H1 (cell line): ENCODE measurements around the gene OR51E1. TPM values are rescaled to one million over a fixed set of nuclear protein-coding genes. Genes with fewer than 3 reads are reported as not detected.

ENCODE experiments used
- CTCF ChIA-PET: fragments of 300-600 bp; sonication (Branson Sonifier 250); formaldehyde crosslinking; loops from one replicate; lab custom pipeline; 2021; ENCODE audit not compliant: partially characterized antibody; lab: Charles Lee
- POLR2A ChIA-PET: fragments of 300-600 bp; sonication (Branson Sonifier 250); formaldehyde crosslinking; loops from one replicate; lab custom pipeline; 2021; ENCODE audit warnings: inconsistent platforms; ENCODE audit not compliant: partially characterized antibody; lab: Charles Lee
- DNase-seq, 2 experiments: peaks; one replicate each; pipeline versions ENCODE4 v3.0.0 to v3.0.0-alpha.2; 2010 to 2022; ENCODE audit warnings: low spot score in 2 of 2, low read depth in 1 of 2, mixed read lengths in 1 of 2
- FAIRE-seq: peaks from 2 replicates; lab custom pipeline; 2011; peaks lifted over from hg19 to GRCh38; lab: Jason Lieb, UNC
- H2AFZ ChIP-seq: 2 replicates; pipeline ENCODE4 v1.8.1; 2012; ENCODE audit warnings: low read length, inconsistent platforms
- H2AK5ac ChIP-seq: 2 replicates; pipeline ENCODE4 v1.6.1; 2013; ENCODE audit warnings: low read depth, low read length
- H2BK120ac ChIP-seq: replicated peaks from 2 replicates; pipeline ENCODE3; 2013; ENCODE audit warnings: low read depth, low read length, inconsistent platforms
- H2BK12ac ChIP-seq: 2 replicates; pipeline ENCODE4 v1.6.1; 2013; ENCODE audit warnings: low read depth, low read length
- H2BK15ac ChIP-seq: 2 replicates; pipeline ENCODE4 v1.6.1; 2013; ENCODE audit warnings: low read length
- H2BK20ac ChIP-seq: 2 replicates; pipeline ENCODE4 v1.6.1; 2013; ENCODE audit warnings: low read length
- H2BK5ac ChIP-seq: 2 replicates; pipeline ENCODE4 v1.6.1; 2013; ENCODE audit warnings: low read depth, low read length
- H3K14ac ChIP-seq: 2 replicates; pipeline ENCODE4 v1.6.1; 2013; ENCODE audit warnings: inconsistent platforms; ENCODE audit not compliant: insufficient read length
- H3K18ac ChIP-seq: 2 replicates; pipeline ENCODE4 v1.6.1; 2013; ENCODE audit warnings: low read length; ENCODE audit errors: extremely low read depth
- H3K23ac ChIP-seq: 2 replicates; pipeline ENCODE4 v1.6.1; 2013; ENCODE audit warnings: inconsistent platforms; ENCODE audit not compliant: insufficient read length
- H3K23me2 ChIP-seq: 2 replicates; pipeline ENCODE4 v1.6.1; 2013; ENCODE audit warnings: low read depth, low read length
- H3K27ac ChIP-seq: 2 replicates; pipeline ENCODE4 v1.6.1; 2011; ENCODE audit warnings: low read depth, low read length, inconsistent platforms
- H3K27me3 ChIP-seq, 4 experiments: replicated peaks in 1 of 4; 1 replicate in 1 of 4; 2 replicates in 3 of 4; pipeline versions ENCODE4 v1.6.1 to v1.8.1; 2011 to 2013; ENCODE audit warnings: low read length in 3 of 4, mild to moderate bottlenecking in 3 of 4, inconsistent platforms in 2 of 4, mixed read lengths in 2 of 4, moderate library complexity in 1 of 4; ENCODE audit not compliant: control insufficient read depth in 3 of 4, insufficient read depth in 3 of 4; ENCODE audit errors: extremely low read depth in 1 of 4
- H3K36me3 ChIP-seq, 4 experiments: 2 replicates each; pipeline versions ENCODE4 v1.6.1 to v1.8.1; 2011 to 2013; ENCODE audit warnings: mild to moderate bottlenecking in 4 of 4, low read length in 3 of 4, moderate library complexity in 2 of 4, control low read depth in 1 of 4, inconsistent platforms in 1 of 4; ENCODE audit not compliant: insufficient read depth in 4 of 4, control insufficient read depth in 2 of 4
- H3K4ac ChIP-seq: replicated peaks from 2 replicates; pipeline ENCODE3; 2013; ENCODE audit warnings: low read length, low read depth, mixed read lengths, inconsistent platforms; ENCODE audit not compliant: insufficient read length
- H3K4me1 ChIP-seq, 4 experiments: replicated peaks in 1 of 4; 1 replicate in 1 of 4; 2 replicates in 3 of 4; pipeline versions ENCODE4 v1.6.1 to v1.8.1; 2011 to 2013; ENCODE audit warnings: low read length in 3 of 4, inconsistent platforms in 2 of 4, mixed read lengths in 1 of 4; ENCODE audit not compliant: insufficient read depth in 4 of 4, control insufficient read depth in 3 of 4
- H3K4me2 ChIP-seq, 2 experiments: 2 replicates each; pipeline versions ENCODE4 v1.6.1 to v1.8.1; 2011 to 2013; ENCODE audit warnings: low read depth in 2 of 2, low read length in 2 of 2, control low read depth in 1 of 2, inconsistent platforms in 1 of 2, mild to moderate bottlenecking in 1 of 2; ENCODE audit not compliant: insufficient read depth in 1 of 2
- H3K4me3 ChIP-seq, 4 experiments: fragments of 200-600, 300-600 bp in 1 of 4; sonication (generic), shearing (Covaris generic), sonication (Bioruptor Twin) in 1 of 4; 2 replicates each; pipeline versions ENCODE4 v1.5.1 to v1.8.1; 2011 to 2016; ENCODE audit warnings: low read length in 4 of 4, low read depth in 3 of 4, control low read depth in 2 of 4, inconsistent platforms in 2 of 4, mild to moderate bottlenecking in 2 of 4, mixed read lengths in 1 of 4, moderate library complexity in 1 of 4; ENCODE audit not compliant: insufficient read depth in 2 of 4; ENCODE audit errors: extremely low read depth in 1 of 4
- H3K56ac ChIP-seq: replicated peaks from 2 replicates; pipeline ENCODE3; 2013; ENCODE audit warnings: low read depth, mild to moderate bottlenecking, mixed read lengths, low read length, inconsistent platforms; ENCODE audit not compliant: insufficient read length
- H3K79me1 ChIP-seq: 2 replicates; pipeline ENCODE4 v1.6.1; 2013; ENCODE audit warnings: low read depth, low read length, control low read depth
- H3K79me2 ChIP-seq, 2 experiments: 2 replicates each; pipeline versions ENCODE4 v1.6.1 to v1.8.1; 2012 to 2013; ENCODE audit warnings: low read length in 2 of 2, mild to moderate bottlenecking in 2 of 2, inconsistent platforms in 1 of 2; ENCODE audit not compliant: insufficient read depth in 2 of 2, control insufficient read depth in 1 of 2
- H3K9ac ChIP-seq, 4 experiments: replicated peaks in 1 of 4; 1 replicate in 1 of 4; 2 replicates in 3 of 4; pipeline versions ENCODE4 v1.6.1 to v1.8.1; 2011 to 2013; ENCODE audit warnings: low read depth in 3 of 4, low read length in 3 of 4, control low read depth in 2 of 4, mild to moderate bottlenecking in 2 of 4, moderate library complexity in 2 of 4, inconsistent platforms in 1 of 4; ENCODE audit errors: extremely low read depth in 1 of 4
- H3K9me3 ChIP-seq, 2 experiments: 2 replicates each; pipeline versions ENCODE4 v1.6.1 to v1.8.1; 2012 to 2013; ENCODE audit warnings: mild to moderate bottlenecking in 2 of 2, moderate library complexity in 2 of 2, control low read depth in 1 of 2, inconsistent platforms in 1 of 2, low read depth in 1 of 2, low read length in 1 of 2, mixed read lengths in 1 of 2; ENCODE audit not compliant: insufficient read depth in 2 of 2
- H4K20me1 ChIP-seq, 2 experiments: replicated peaks in 1 of 2; 2 replicates each; pipeline versions ENCODE3 to v1.8.1; 2011 to 2013; ENCODE audit warnings: inconsistent platforms in 2 of 2, low read length in 2 of 2, mild to moderate bottlenecking in 1 of 2; ENCODE audit not compliant: insufficient read depth in 2 of 2, control insufficient read depth in 1 of 2
- H4K5ac ChIP-seq: 2 replicates; pipeline ENCODE4 v1.6.1; 2013; ENCODE audit warnings: low read length, low read depth, mixed read lengths, inconsistent platforms; ENCODE audit not compliant: insufficient read length
- H4K8ac ChIP-seq: 2 replicates; pipeline ENCODE4 v1.8.0; 2013; ENCODE audit warnings: mild to moderate bottlenecking, moderate library complexity, low read length, inconsistent platforms; ENCODE audit not compliant: insufficient read depth; ENCODE audit errors: extremely low read depth
- H4K91ac ChIP-seq: replicated peaks from 2 replicates; pipeline ENCODE3; 2013; ENCODE audit warnings: low read length, mixed read lengths, inconsistent platforms; ENCODE audit not compliant: insufficient read length
- CBX8 ChIP-seq: fragments of 300-800, 300-1000 bp; sonication (generic); IDR thresholded peaks from 2 replicates; pipeline ENCODE4 v1.7.1; 2016; ENCODE audit warnings: low read depth, low read length, borderline replicate concordance
- EZH2 ChIP-seq: fragments of 200-600 bp; sonication (generic); IDR thresholded peaks from 2 replicates; pipeline ENCODE4 v1.7.1; 2012; ENCODE audit warnings: low read depth, mild to moderate bottlenecking, moderate library complexity, low read length, inconsistent platforms; ENCODE audit not compliant: severe bottlenecking
- KDM5A ChIP-seq: fragments of 200-600 bp; IDR thresholded peaks from 2 replicates; pipeline ENCODE4 v1.7.1; 2012; ENCODE audit warnings: mild to moderate bottlenecking, low read length, inconsistent platforms, mixed read lengths
- NRF1 ChIP-seq: IDR thresholded peaks from 2 replicates; pipeline ENCODE4 v1.6.1; 2011; ENCODE audit warnings: mild to moderate bottlenecking, low read depth, low read length, improper control_type of control experiment
- RFX5 ChIP-seq: IDR thresholded peaks from 2 replicates; pipeline ENCODE4 v1.6.1; 2011; ENCODE audit warnings: low read depth, low read length, improper control_type of control experiment, borderline replicate concordance
- RXRA ChIP-seq: IDR thresholded peaks from 2 replicates; pipeline ENCODE4 v1.6.1; 2011; ENCODE audit warnings: low read depth, mild to moderate bottlenecking, low read length, moderate library complexity; ENCODE audit not compliant: insufficient read depth
- ZNF274 ChIP-seq: IDR thresholded peaks from 2 replicates; pipeline ENCODE4 v1.7.0; 2012; ENCODE audit warnings: low read length, borderline replicate concordance; ENCODE audit errors: extremely low read depth
- WGBS, 2 experiments: shearing (Covaris generic) in 1 of 2; methylation state at CpG; one replicate each; pipeline versions ENCODE4 v1.1.6 to v1.1.7; 2013 to 2015; ENCODE audit warnings: low lambda C conversion rate in 2 of 2, mixed read lengths in 2 of 2, inconsistent platforms in 1 of 2, low coverage in 1 of 2, missing lambda C conversion rate in 1 of 2; ENCODE audit not compliant: insufficient replicate concordance in 2 of 2, insufficient coverage in 1 of 2, insufficient read length in 1 of 2; ENCODE audit errors: extremely low coverage in 1 of 2, missing lambda C conversion rate in 1 of 2; 5-methylcytosine and 5-hydroxymethylcytosine counted together
- polyA plus RNA-seq, 7 experiments: library from polyadenylated mRNA; depleted of rRNA in 3 of 7; stranded (reverse) in 5 of 7; unstranded in 2 of 7; fragments of >200 nt in 5 of 7; fragments of 200-250 nt in 2 of 7; gene quantifications; 1 replicate in 5 of 7; 2 replicates in 1 of 7; 4 replicates in 1 of 7; pipeline versions ENCODE4 v1.2.1 to v1.2.3, GENCODE V29; 2011 to 2013; ENCODE audit warnings: missing spikeins in 2 of 7, mixed read lengths in 2 of 7
- total RNA-seq: library from RNA; stranded (reverse); fragmentation: NEBNext Ultra II Directional; extraction: Animal tissue kit (Norgen Biotek cat#: 25700); gene quantifications from 2 replicates; pipeline ENCODE4 v1.2.1, GENCODE V29; 2021

The OR51E1 gene
- total and polyA plus RNA-seq, 2 of the 8 experiments (the other 6 are each of a cell fraction or from before 2014, with no cell fraction given): not detected

GRCh38 chr11:4673781-4674180 is 30.0 kb downstream of the OR51E1 start:
- Histone ChIP-seq H2BK12ac (no peak overlapping the region), H3K4me1 (no peaks in the 10 kb centered on the region), H4K5ac (no peak overlapping the region), H3K14ac (no peak overlapping the region), H3K56ac (no peak overlapping the region), H3K36me3 (no peaks in the 10 kb centered on the region), H3K27ac (no peak overlapping the region), H3K79me1 (no peaks in the 10 kb centered on the region), H3K23me2 (peaks cover 2% of the 10 kb centered on the region; the same call in 1 of the 2 replicates), H3K18ac (no peak overlapping the region), H2BK120ac (no peak overlapping the region), H2BK5ac (no peak overlapping the region), H2AFZ (no peak overlapping the region), H3K9me3 (no peaks in the 10 kb centered on the region), H3K23ac (no peak overlapping the region), H3K4me2 (no peak overlapping the region), H4K8ac (no peak overlapping the region), H3K9ac (no peak overlapping the region), H4K91ac (no peak overlapping the region), H2AK5ac (no peak overlapping the region), H3K4me3 (no peak overlapping the region), H3K27me3 (no peaks in the 10 kb centered on the region), H4K20me1 (no peaks in the 10 kb centered on the region), H3K79me2 (no peaks in the 10 kb centered on the region), H2BK20ac (no peak overlapping the region), H2BK15ac (no peak overlapping the region), H3K4ac (no peak overlapping the region)
- WGBS, 2 experiments: 90% methylated on average over 2 of the region's 2 CpGs; no CpG with 5 or more reads in 1 of the 2 experiments
- TF ChIP-seq ZNF274: no peak
- TF ChIP-seq NRF1: no peak
- TF ChIP-seq KDM5A: no peak
- no peak for TF ChIP-seq RFX5
- TF ChIP-seq EZH2: no peak
- no peak for TF ChIP-seq CBX8
- no peak for TF ChIP-seq RXRA
- POLR2A ChIA-PET: no interaction called here
- DNase-seq (no peak), FAIRE-seq (no peak)
- CTCF ChIA-PET: no interaction called here
